ENCODE measurements around the gene CNTN6. TPM values are rescaled to one million over a fixed set of nuclear protein-coding genes. Genes with fewer than 3 reads are reported as not detected.

CNTN6 gene
- total RNA-seq, 1 experiment from 2014 or later, result not detected

- TF ChIP-seq ARID4B (CRISPR knock-in tag; IDR thresholded peaks at IDR 0.05; ENCODE audit: borderline replicate concordance) (no peak), HMGXB4 (CRISPR knock-in tag; IDR thresholded peaks at IDR 0.05) (no peak), TCF7 (CRISPR knock-in tag; IDR thresholded peaks at IDR 0.05; ENCODE audit: low read depth) (no peak), GTF2I (CRISPR knock-in tag; conservative IDR thresholded peaks at IDR 0.05) (no peak), GRHL2 (CRISPR knock-in tag; IDR thresholded peaks at IDR 0.05; ENCODE audit: insufficient replicate concordance, severe bottlenecking) (no peak)
Observed at GRCh38 chr3:1057436-1057835, 35.4 kb upstream of the CNTN6 start (continued).

- Mint-ChIP-seq H3K27ac (no peak overlapping the region), H3K4me3 (no peak overlapping the region), H3K36me3 (peaks cover 69% of the 10 kb centered on the region), H3K9me3 (peaks cover 75% of the 10 kb centered on the region), H3K27me3 (ENCODE audit: low read depth) (peaks cover 7% of the 10 kb centered on the region; the same call in 1 of the 2 replicates), H3K4me1 (no peaks in the 10 kb centered on the region)
- no peak for TF ChIP-seq ZNF121 (CRISPR knock-in tag; IDR thresholded peaks at IDR 0.05)
- no peak for TF ChIP-seq OVOL2 (CRISPR knock-in tag; IDR thresholded peaks at IDR 0.05; ENCODE audit: borderline replicate concordance)
- TF ChIP-seq SMAD4 (CRISPR knock-in tag; IDR thresholded peaks at IDR 0.05), result no peak
- no peak for TF ChIP-seq KAT7 (CRISPR knock-in tag; IDR thresholded peaks at IDR 0.05; ENCODE audit: borderline replicate concordance)
- no peak for ATAC-seq
- POLR2A ChIA-PET, result no interaction called here
- CTCF ChIA-PET, result no interaction called here
- DNase-seq (ENCODE audit: low spot score), result no peak
Observed at GRCh38 chr3:1068985-1069384, 23.8 kb upstream of the CNTN6 start.

GRCh38 chr3:1072041-1072440, 20.8 kb upstream of the CNTN6 start:
- H3K27me3 Mint-ChIP-seq (ENCODE audit: low read depth), result peaks cover 11% of the 10 kb centered on the region
- no peak for DNase-seq (ENCODE audit: low spot score)

GRCh38 chr3:1079662-1080061, 13.2 kb upstream of the CNTN6 start:
- peaks cover 8% of the 10 kb centered on the region for H3K27me3 Mint-ChIP-seq (ENCODE audit: low read depth)
- DNase-seq (ENCODE audit: low spot score), result no peak
- H3K36me3 Mint-ChIP-seq, result peaks cover 71% of the 10 kb centered on the region
- H3K9me3 Mint-ChIP-seq, result peaks cover 77% of the 10 kb centered on the region
- no peak overlapping the region for H3K27ac Mint-ChIP-seq
- CTCF ChIA-PET, result no interaction called here
- H3K4me3 Mint-ChIP-seq, result no peak overlapping the region
- TF ChIP-seq MLX (CRISPR knock-in tag; IDR thresholded peaks at IDR 0.05) (no peak), ZNF532 (CRISPR knock-in tag; IDR thresholded peaks at IDR 0.05; ENCODE audit: borderline replicate concordance) (no peak), NR1H2 (CRISPR knock-in tag; IDR thresholded peaks at IDR 0.05) (no peak), JAZF1 (CRISPR knock-in tag; IDR thresholded peaks at IDR 0.05) (no peak), TCF7 (CRISPR knock-in tag; IDR thresholded peaks at IDR 0.05; ENCODE audit: low read depth) (no peak), SMAD4 (CRISPR knock-in tag; IDR thresholded peaks at IDR 0.05) (no peak), ATF2 (CRISPR knock-in tag; IDR thresholded peaks at IDR 0.05; ENCODE audit: borderline replicate concordance, low read depth) (no peak), NR3C1 (CRISPR knock-in tag; conservative IDR thresholded peaks at IDR 0.05; ENCODE audit: low read depth) (no peak)
- POLR2A ChIA-PET, result interaction anchor here (0.6 kb wide), 1 partner anchor 564 kb away, joined by 3 read pairs; no protein-coding TSS in a partner anchor
- ATAC-seq, result no peak
- no peaks in the 10 kb centered on the region for H3K4me1 Mint-ChIP-seq

More at GRCh38 chr3:1072041-1072440, 20.8 kb upstream of the CNTN6 start:
- no peak overlapping the region for H3K4me3 Mint-ChIP-seq
- no peak overlapping the region for H3K27ac Mint-ChIP-seq
- TF ChIP-seq FOXP1 (CRISPR knock-in tag; IDR thresholded peaks at IDR 0.05; ENCODE audit: borderline replicate concordance), result no peak
- TF ChIP-seq MLX (CRISPR knock-in tag; IDR thresholded peaks at IDR 0.05), result no peak
- POLR2A ChIA-PET, result no interaction called here
- CTCF ChIA-PET, result no interaction called here
- H3K36me3 Mint-ChIP-seq, result peaks cover 66% of the 10 kb centered on the region
- no peaks in the 10 kb centered on the region for H3K4me1 Mint-ChIP-seq
- peaks cover 78% of the 10 kb centered on the region for H3K9me3 Mint-ChIP-seq
- no peak for ATAC-seq
